GM18868 (cell line): ENCODE measurements around the gene GPR162.

Experiments used
- ATAC-seq: cut with Tn5 transposase; IDR thresholded peaks from one replicate; pipeline ENCODE4 v1.9.1; 2021; ENCODE audit warnings: mild to moderate bottlenecking, moderate library complexity; ENCODE audit not compliant: unreplicated experiment

The GPR162 gene

DNA sequence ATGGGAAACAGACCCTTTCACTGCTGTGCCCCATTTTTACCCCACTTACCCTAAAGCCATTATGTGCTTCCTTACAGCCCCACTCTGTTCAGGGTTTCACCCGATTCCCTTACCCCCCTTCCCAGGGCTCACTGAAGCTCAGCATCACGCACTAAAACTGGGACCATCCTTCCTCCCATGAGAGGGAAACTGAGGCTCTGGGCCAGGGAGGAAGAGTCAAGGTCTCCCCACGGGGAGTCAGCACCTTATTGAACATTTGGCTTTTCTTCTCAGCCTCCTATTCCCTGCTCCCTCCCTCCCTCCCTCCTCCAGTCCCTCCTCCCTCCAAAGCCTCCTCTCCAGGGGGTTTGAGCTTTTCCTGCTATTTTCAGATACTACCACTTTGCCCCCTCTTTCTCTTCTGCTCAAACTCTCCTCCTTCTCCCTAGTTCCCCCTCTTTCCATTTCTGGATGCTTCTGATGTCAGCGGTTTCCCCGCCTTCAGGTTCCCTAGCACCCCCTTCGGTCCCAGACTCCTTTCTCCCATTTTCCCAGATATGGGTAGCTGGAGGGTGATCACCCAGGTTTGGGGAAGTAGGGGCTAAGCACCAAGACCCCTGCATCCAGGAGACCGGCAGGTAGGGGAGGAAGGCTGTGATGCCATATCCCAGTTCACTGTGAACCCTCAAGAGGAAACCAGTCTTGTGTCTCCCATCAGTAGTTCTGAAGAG is 960 bp downstream of the GPR162 start:
- no peak for ATAC-seq

DNA sequence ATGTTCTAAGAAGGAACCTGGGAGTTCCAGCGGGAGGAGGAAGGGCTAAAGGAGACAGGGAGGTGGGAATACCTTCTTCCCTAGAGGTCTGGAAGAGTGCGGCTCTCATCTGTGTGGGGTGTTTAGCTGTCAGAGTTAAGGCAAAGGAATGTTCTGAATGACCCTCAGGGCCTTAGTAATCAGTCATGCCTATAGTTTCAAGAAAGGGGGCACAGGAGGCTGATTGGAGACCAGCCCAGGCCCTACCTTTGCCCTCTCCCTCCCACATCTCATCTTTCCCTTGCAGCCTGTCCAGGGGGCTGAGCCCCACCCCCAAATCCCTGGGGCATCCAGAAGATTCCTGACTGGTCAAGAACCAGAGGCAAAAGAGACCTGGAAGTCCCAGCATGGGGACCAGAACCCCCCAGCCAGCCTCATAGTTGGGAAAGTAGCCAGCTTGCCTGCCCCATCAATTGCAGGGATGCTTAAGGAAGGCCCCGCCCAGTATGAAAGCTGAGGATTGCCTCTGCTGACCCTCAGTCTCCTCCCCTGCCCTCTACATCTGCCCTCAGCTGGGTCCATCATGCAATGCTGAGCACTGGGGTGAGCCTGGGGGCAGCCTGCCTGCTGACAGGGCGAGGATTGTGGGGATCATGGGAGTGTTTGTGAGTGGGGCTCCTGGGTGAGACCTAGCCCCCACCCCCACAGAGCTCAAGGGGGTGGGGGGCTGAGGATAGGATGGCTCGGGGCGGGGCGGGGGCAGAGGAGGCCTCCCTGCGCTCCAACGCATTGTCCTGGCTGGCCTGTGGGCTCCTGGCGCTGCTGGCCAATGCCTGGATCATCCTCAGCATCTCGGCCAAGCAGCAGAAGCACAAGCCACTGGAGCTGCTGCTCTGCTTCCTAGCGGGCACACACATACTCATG is 1.8 kb downstream of the GPR162 start:
- no peak for ATAC-seq

DNA sequence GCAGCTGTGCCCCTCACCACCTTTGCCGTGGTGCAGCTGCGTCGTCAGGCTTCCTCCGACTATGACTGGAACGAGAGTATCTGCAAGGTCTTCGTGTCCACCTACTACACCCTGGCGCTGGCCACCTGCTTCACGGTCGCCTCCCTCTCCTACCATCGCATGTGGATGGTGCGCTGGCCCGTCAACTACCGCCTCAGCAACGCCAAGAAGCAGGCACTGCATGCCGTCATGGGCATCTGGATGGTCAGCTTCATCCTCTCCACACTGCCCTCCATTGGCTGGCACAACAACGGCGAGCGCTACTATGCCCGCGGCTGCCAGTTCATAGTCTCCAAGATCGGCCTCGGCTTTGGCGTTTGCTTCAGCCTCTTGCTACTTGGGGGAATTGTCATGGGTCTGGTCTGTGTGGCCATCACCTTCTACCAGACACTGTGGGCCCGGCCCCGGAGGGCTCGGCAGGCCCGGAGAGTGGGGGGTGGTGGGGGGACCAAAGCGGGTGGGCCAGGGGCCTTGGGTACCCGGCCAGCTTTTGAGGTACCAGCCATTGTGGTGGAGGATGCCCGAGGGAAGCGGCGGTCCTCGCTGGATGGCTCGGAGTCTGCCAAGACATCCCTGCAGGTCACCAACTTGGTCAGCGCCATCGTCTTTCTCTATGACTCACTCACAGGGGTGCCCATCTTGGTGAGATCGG is 2.6 kb downstream of the GPR162 start:
- no peak for ATAC-seq

DNA sequence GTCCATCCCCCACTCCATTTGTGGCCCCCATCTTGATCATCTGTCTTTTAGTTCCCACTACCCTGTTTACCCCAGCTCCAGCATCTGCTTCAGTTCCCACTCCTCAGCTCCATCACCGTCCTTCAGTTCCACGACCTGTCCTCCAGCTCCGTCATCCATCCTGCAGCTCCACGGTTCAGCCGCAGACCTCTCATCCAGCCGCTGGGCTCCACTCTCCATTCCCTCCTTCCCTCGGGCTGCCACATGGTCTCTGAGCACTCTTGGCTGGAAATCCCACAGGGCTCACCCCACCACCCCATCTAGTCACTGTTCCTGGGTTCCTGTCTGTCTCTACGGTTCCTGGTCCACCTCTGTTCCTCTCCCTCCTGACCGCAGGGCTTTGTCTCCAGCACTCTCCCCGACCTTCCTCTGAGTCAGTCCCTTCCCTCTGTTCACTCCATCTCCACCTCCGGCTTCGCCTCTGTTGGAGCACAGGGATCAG is 3.3 kb downstream of the GPR162 start:
- ATAC-seq: no peak

DNA sequence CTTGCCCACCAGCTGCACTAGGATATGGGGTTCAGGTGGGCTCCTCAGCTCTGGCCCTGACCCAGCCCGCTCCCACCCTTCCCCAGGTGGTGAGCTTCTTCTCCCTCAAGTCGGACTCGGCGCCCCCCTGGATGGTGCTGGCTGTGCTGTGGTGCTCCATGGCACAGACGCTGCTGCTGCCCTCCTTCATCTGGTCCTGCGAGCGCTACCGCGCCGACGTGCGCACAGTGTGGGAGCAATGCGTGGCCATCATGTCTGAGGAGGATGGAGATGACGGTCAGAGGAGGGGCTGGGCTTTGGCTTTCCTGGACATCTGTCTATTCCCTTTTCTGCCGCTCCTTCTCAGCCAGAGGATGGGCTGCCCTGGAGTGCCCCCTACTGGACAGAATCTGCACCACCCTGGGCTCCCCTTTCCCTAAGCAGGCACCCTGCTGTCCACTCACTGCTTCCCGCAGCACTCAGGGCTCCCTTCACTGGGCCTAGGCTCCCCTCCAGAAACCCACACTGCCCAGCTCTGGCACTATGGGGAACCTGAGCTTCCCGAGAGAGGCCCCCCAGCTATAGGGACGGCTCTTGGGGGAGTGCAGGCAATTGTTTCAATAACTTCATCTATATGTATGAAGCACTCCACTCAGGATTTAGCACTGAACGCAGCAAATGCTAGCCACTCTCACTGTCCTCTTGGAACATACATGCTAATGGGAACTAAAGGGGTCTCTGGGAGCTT is 3.9 kb downstream of the GPR162 start:
- no peak for ATAC-seq

DNA sequence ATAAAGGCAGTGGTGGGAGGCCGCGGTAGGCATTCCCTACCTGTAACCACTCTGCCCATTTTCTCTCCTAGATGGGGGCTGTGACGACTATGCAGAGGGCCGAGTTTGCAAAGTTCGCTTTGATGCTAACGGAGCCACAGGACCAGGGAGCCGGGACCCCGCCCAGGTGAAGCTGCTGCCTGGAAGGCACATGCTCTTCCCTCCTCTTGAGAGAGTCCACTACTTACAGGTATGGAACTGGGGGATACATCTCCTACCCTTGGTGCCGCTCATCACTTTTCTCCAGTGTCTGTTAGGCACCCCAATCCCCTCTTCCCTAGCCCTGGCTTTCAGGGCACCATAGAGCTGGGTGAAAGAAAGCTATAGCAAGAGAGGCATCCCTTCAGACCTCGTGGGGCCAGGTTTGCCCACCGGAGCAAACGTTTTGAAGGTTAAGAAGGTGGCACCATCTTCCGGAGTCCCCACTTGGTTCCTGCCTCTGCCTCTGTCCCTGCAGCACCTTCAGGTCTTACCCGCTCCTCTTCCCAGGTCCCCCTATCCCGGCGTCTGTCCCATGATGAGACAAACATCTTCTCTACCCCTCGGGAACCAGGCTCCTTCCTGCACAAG is 4.6 kb downstream of the GPR162 start:
- no peak for ATAC-seq

DNA sequence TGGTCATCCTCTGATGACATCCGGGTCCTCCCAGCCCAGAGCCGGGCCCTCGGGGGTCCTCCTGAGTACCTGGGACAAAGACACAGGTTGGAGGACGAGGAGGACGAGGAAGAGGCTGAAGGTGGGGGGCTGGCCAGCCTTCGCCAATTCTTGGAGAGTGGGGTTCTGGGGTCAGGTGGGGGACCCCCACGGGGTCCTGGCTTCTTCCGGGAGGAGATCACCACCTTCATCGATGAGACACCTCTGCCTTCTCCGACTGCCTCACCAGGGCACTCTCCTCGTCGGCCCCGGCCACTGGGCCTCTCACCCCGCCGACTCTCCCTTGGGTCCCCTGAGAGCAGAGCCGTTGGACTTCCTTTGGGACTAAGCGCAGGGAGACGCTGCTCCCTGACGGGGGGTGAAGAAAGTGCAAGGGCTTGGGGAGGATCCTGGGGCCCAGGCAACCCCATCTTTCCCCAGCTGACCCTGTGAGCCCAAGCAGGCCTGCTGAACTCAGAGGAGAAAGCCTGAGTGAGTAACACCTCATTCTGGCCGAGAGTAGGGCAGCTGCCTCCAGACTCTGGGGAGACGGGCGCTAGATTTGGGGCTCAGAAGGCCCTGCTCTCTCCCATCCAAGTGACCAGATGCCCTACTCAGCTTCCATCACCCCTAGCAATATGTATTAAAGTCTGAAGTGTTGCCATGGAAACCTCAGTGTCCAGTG is 5.3 kb downstream of the GPR162 start:
- ATAC-seq: no peak

DNA sequence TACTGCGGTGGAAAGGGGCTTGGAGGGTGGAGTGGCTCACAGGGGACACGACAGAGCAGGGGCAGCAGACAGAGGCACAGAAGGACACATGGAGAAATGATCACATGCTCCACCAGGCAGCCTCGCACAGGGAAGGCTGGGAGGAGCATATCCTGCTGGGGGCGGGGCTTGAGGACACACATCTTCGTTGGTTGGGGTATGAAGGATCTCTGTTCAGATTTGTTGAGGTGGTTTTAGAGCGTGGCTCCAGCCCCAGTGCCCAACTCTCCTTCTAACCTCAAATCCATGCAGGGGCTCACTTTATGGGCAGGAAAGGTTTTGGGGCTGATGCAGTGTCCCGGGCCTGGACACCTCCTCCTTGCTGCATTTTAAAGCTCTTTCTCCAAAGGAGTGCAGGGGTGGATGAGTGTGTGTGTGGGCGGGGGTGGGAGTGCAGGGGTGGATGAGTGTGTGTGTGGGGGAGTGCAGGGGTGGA is 5.9 kb downstream of the GPR162 start:
- no peak for ATAC-seq

DNA sequence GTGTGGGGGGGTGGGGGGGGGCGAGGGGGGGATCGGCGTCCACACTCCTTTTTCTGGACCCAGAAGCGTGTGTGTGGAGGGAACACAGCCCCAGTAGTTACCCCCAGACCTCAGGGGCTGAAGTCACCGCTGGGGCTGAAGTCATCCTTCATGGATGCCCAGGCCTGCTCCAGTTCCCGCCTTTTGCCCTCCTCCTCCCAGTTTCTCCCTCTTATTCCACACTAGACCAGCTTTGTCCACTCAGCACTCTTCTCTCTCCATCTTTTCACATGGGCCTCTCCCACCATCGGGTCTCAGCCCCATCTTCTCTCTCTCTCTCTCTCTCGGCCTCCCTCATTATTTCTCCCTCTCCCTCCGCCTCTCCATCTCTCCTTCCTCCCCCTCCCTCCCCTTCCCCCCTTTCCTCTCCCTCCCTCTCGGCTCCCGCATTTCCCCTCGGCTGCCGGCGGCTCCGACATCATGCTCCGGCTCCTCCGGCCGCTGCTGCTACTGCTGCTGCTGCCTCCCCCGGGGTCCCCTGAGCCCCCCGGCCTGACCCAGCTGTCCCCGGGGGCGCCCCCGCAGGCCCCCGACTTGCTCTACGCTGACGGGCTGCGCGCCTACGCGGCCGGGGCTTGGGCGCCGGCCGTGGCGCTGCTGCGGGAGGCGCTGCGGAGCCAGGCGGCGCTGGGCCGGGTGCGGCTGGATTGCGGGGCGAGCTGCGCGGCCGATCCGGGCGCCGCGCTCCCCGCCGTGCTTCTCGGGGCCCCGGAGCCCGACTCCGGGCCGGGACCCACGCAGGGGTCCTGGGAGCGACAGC is 6.6 kb downstream of the GPR162 start, which contains the start of gene P3H3:
P3H3 (plus strand) TSS at position 426 of the 799 bp plus-strand sequence; CDS start at position 460, 34 bp downstream.
- no peak for ATAC-seq

DNA sequence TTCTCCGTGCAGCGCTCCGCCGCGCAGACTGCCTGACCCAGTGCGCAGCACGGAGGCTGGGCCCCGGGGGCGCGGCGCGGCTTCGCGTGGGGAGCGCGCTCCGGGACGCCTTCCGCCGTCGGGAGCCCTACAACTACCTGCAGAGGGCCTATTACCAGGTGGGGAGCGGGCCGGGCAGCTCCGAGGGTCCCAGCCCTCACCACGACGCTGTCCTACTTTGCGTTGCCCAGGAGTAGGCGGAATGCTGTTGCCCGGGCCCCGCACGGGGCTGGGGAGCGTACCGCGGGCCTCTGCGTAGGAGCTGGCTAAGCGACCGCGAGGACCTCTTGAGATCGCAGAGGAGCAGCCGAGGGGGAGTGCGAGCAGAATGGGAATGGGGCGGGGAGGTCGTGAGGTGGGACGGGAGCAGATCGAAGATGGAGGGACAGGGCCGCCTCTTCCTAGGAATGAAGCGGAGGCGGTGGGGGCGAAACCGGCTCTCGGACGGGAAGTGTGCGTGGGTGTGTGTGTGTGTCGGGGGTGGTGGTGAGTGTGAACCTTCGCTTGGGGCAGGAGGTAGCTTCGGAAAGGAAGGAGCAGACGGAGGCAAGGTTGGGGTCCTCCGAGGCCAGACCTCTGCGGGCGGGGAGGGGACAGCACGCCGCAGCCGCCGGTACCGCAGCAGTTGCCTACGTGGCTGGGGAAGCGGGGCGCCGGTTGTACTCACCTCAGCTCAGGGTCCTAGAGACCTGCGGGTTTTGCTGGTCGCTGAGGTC is 7.3 kb downstream of the GPR162 start:
- no peak for ATAC-seq

DNA sequence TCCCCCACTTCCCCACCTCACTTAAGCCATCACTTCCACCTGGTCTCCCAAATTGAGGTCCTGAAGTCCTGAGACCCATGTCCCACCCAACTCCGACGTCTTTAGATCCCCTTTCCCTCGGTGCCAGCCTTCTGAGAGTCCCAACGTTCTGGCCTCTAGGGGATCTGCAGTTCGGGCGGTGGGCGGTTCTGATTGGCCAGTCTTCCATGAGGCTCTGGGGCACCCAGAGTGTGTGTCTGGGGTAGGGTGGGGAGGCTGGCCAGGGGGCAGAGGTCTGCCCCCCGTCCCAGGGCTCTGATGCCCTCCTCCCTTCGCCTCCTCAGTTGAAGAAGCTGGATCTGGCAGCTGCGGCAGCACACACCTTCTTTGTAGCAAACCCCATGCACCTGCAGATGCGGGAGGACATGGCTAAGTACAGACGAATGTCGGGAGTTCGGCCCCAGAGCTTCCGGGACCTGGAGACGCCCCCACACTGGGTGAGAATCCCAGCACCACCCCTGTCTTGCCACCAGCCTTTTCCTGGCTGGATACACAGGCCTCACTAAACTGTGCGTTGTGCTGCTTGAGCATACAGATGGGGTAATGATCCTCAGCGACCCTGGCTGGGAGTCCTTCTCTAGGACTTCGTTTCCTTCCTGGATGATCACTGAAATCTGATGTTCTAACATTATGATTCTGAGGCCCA is 8.1 kb downstream of the GPR162 start:
- no peak for ATAC-seq

DNA sequence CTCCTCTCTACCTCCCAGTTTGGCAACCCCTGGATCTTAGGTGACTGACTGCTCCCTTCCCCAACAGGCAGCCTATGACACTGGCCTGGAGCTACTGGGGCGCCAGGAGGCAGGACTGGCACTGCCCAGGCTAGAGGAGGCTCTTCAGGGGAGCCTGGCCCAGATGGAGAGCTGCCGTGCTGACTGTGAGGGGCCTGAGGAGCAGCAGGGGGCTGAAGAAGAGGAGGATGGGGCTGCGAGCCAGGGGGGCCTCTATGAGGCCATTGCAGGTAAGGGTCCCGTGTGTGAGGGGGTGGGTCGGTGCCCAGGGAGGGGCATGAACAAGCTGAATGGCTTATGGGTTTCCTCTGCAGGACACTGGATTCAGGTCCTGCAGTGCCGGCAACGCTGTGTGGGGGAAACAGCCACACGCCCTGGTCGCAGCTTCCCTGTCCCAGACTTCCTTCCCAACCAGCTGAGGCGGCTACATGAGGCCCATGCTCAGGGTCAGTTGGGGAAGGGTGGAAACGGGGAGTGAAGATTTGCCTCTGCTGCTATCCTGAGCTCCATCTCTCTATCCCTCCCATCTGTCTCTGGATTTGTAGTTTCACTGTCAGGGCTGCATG is 8.8 kb downstream of the GPR162 start:
- ATAC-seq: no peak

DNA sequence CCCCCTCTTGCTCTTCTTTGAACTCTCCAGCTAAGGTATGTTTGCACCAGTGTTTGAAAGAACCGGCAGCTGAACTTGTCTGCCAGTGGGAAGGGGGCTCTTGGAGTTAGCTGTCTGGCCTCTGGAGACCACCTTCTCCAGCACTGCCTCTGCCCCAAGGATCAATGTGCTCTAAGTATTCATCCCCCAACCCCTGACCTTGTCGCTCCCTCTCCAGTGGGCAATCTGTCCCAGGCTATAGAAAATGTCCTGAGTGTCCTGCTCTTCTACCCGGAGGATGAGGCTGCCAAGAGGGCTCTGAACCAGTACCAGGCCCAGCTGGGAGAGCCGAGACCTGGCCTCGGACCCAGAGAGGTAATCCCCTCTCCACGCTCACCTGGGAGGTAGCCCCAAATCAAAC is 9.4 kb downstream of the GPR162 start:
- ATAC-seq: no peak

DNA sequence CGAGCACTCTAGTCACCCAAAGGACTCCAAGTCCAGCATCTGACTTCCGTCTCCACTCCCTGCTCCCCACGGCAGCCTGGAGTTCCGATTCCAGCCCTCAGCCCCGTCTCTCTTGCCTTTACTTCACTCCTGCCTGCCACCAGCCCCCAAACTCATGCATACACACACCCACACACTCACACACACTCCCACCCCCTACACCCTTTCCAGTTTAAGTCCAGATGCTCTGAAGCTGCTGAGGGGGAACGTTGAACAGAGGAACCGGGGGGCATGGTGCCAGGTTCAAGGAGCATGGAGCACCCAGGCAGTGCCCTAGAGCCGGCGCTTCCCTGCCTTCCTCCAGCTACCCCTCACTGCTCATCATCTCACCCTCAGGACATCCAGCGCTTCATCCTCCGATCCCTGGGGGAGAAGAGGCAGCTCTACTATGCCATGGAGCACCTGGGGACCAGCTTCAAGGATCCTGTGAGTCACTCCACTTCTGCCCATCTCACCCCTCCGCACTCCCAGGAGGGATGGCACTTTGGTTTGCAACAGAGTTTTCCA is 9.9 kb downstream of the GPR162 start:
- ATAC-seq: no peak

DNA sequence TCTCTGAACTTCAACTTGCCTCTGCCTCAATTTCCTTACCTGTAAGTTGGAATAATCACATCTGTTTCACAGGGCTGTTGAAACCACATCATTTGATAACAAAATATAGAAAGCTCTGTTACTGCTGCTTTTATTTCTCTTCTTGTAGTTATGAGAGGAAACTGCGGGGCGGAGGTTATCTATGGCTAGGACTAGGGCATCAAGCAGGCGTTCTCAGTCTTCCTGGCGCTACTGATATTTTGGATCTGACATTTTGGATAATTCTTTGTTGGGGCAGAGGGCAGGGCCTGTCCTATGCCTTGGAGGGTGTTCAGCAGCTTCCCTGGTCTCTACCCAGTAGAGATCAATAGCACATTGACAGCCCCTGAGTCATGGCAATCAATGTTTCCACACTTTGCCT is 10.5 kb downstream of the GPR162 start:
- ATAC-seq: no peak

DNA sequence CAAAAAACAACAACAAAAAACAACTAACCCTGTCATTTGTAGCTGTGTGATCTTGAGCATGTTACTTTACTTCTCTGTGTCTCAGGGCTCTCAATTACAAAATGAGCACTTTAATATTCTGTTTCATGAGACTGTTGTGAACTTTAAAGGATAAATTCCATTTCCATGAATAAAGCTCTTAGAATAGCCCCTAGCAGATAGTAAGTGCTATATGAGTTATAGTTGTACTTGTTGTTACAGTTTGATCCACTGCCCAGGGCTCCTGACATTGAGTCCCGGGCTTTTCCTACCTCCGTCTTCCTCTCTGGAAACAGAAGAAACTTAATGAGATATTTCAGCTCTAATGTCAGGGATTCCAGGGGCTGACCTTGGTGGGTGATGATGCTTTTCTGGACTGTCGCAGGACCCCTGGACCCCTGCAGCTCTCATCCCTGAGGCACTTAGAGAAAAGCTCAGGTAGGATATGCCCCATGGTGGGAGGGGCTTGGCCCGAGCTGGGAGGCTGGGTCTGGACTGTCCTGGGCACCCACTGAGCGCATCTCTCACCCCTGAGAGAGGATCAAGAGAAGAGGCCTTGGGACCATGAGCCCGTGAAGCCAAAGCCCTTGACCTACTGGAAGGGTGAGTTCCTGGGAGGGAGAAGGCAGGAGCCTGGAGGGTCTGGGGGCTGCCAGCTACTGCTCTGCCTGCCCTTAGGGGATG is 11.7 kb downstream of the GPR162 start:
- ATAC-seq: no peak
